GM19328 (cell line): Measurements from ENCODE around the gene HP1BP3.

Source experiments
- ATAC-seq: cut with Tn5 transposase; IDR thresholded peaks from one replicate; pipeline ENCODE4 v1.9.1; 2021; ENCODE audit warnings: mild to moderate bottlenecking, moderate library complexity; ENCODE audit not compliant: unreplicated experiment

HP1BP3 gene

GRCh38 chr1:20696397-20697333 is 90.4 kb downstream of the HP1BP3 start:
- ATAC-seq = no peak

GRCh38 chr1:20695515-20695914 is 91.6 kb downstream of the HP1BP3 start:
- ATAC-seq = no peak

GRCh38 chr1:20693623-20694022 is 93.5 kb downstream of the HP1BP3 start:
- ATAC-seq = no peak
